GM18502 (cell line): ENCODE results near the gene TRPM2.

Source experiments
- ATAC-seq: cut with Tn5 transposase; IDR thresholded peaks from one replicate; pipeline ENCODE4 v1.9.1; 2021; ENCODE audit warnings: mild to moderate bottlenecking; ENCODE audit not compliant: unreplicated experiment, poor library complexity

TRPM2 gene

GRCh38 chr21:44490816-44491215, 137.4 kb downstream of the TRPM2 start:
- no peak for ATAC-seq
